Memory B cell (primary cell): ENCODE measurements around the gene LHX2.

Experiments
- ATAC-seq: fragments of 150-1000 bp; cut with Tn5 transposase; 2 replicates; pipeline ENCODE4 v1.10.0; 2021; ENCODE audit warnings: low read depth, mild to moderate bottlenecking, moderate library complexity
- DNase-seq, 2 donors: peaks; one replicate each; pipeline ENCODE4 v3.0.0; 2022; ENCODE audit warnings: low spot score in 2 of 2
- H3K27ac Mint-ChIP-seq: one replicate; pipeline ENCODE4 v1.8.0; 2022; ENCODE audit warnings: mild to moderate bottlenecking, moderate library complexity, mixed read lengths
- H3K27me3 Mint-ChIP-seq: one replicate; pipeline ENCODE4 v1.8.0; 2022; ENCODE audit warnings: mixed read lengths
- H3K36me3 Mint-ChIP-seq: one replicate; pipeline ENCODE4 v1.8.0; 2022; ENCODE audit warnings: mild to moderate bottlenecking, mixed read lengths
- H3K4me1 Mint-ChIP-seq: one replicate; pipeline ENCODE4 v1.8.0; 2022; ENCODE audit warnings: mixed read lengths
- H3K4me3 Mint-ChIP-seq: one replicate; pipeline ENCODE4 v1.8.0; 2022; ENCODE audit warnings: mild to moderate bottlenecking, moderate library complexity, mixed read lengths
- H3K9me3 Mint-ChIP-seq: one replicate; pipeline ENCODE4 v1.8.0; 2022; ENCODE audit warnings: mixed read lengths

LHX2 gene

DNA sequence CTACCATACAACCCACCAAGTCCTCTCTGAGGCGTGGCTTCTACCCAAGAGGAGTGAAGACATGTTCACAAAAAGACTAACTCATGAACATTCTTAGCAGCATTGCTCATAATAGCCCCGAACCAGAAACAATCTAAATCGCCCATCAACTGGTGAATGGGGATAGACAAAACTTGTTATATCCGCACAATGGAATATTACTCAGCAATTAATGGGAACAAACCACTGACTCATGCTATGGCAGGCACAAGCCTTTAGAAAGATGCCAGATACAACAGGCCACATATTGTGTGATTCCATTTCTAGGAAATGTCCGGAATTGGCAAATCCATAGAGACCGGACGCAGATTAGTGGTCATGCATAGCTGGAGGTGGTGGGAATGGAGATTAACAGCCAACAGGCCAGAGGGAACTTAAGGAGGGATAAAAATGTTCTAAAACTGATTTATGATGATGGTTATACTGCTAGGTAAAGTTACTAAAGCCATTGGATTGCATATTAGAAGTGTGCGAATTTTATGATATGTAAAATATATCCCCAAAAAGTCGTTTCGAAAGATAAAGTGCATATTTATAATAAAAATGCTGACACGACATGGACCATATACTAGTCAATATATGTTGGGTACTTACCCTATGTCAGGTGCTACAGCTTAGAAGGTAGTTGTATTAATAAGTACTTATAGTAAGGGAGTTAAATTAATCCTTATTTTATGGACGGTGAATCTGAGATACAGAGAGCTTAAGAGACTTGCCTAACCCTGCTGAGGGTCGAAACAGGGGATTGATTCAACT is 55.4 kb downstream of the LHX2 start:
- DNase-seq, result no peak
- no peaks in the 10 kb centered on the region for H3K36me3 Mint-ChIP-seq
- peaks cover 15% of the 10 kb centered on the region for H3K27me3 Mint-ChIP-seq
- no peaks in the 10 kb centered on the region for H3K4me1 Mint-ChIP-seq
- no peak overlapping the region for H3K27ac Mint-ChIP-seq
- no peaks in the 10 kb centered on the region for H3K9me3 Mint-ChIP-seq
- H3K4me3 Mint-ChIP-seq, result no peak overlapping the region
- no peak for ATAC-seq

DNA sequence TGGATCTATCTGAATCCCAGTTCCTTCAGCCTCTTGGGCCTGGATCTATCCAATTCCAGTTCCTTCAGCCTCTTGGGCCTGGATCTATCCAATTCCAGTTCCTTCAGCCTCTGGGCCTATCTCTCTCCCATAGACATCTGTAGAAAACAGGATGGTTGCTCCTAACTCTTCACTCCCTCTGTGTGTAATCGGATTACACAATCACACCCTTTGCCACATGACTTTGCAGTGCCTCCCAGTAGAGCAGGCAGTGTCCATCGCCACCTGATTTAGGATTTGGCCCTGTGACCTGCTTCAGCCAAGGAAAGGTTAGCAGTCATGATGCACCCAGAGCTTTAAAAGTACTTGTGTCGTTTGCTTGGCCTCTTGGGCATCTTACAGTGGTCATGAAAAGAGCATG is 56.7 kb downstream of the LHX2 start:
- ATAC-seq, result no peak
- Mint-ChIP-seq H3K9me3 (no peaks in the 10 kb centered on the region), H3K27ac (no peak overlapping the region), H3K4me3 (no peak overlapping the region), H3K27me3 (peaks cover 13% of the 10 kb centered on the region), H3K4me1 (no peaks in the 10 kb centered on the region), H3K36me3 (no peaks in the 10 kb centered on the region)
- DNase-seq, result no peak

DNA sequence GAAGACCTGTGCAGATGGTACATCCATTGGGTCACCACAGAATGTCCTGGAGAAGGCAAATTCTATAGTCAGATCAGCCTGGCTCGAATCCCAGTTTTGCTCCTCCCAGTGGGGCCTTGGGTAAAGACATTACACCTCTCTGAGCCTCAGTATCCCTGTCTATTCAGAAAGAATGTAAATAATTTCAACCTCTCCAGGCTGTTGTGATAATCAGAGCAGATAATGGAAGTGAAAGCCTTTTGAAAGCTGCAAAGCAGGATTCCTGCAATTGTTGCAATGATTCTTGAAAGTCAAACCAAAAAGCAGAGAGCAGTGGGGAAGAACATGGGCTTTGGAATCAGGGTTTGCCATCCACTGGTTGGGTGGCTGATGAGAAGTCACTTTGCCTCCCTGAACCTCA is 63.2 kb downstream of the LHX2 start:
- H3K27me3 Mint-ChIP-seq, result peaks cover 19% of the 10 kb centered on the region
- peaks cover 2% of the 10 kb centered on the region for H3K36me3 Mint-ChIP-seq
- H3K4me1 Mint-ChIP-seq, result no peaks in the 10 kb centered on the region
- H3K27ac Mint-ChIP-seq, result no peak overlapping the region
- no peak overlapping the region for H3K4me3 Mint-ChIP-seq
- no peak for ATAC-seq
- no peak for DNase-seq
- H3K9me3 Mint-ChIP-seq, result peaks cover 2% of the 10 kb centered on the region

DNA sequence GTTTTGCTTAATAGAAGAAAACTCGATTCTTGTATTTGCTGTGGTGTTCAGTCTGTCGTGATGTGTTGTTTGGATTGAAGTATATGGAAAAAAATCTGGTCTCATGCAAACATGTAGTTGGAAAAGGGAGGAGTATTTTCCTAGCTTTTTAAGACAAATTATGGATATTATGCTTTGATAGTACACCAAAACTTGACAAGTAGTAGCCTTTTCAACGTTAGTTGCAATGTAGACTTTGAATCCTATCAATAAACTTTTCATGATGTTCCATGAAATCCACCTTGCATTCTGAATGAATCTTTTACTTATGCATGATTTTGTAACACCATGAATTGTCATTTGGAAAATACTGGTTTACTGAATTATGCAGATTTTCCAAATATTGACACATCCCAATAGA is 64.2 kb downstream of the LHX2 start:
- H3K9me3 Mint-ChIP-seq, result peaks cover 2% of the 10 kb centered on the region
- peaks cover 17% of the 10 kb centered on the region for H3K27me3 Mint-ChIP-seq
- no peak overlapping the region for H3K27ac Mint-ChIP-seq
- H3K4me1 Mint-ChIP-seq, result no peaks in the 10 kb centered on the region
- no peak for DNase-seq
- H3K4me3 Mint-ChIP-seq, result no peak overlapping the region
- H3K36me3 Mint-ChIP-seq, result peaks cover 2% of the 10 kb centered on the region
- ATAC-seq, result no peak

DNA sequence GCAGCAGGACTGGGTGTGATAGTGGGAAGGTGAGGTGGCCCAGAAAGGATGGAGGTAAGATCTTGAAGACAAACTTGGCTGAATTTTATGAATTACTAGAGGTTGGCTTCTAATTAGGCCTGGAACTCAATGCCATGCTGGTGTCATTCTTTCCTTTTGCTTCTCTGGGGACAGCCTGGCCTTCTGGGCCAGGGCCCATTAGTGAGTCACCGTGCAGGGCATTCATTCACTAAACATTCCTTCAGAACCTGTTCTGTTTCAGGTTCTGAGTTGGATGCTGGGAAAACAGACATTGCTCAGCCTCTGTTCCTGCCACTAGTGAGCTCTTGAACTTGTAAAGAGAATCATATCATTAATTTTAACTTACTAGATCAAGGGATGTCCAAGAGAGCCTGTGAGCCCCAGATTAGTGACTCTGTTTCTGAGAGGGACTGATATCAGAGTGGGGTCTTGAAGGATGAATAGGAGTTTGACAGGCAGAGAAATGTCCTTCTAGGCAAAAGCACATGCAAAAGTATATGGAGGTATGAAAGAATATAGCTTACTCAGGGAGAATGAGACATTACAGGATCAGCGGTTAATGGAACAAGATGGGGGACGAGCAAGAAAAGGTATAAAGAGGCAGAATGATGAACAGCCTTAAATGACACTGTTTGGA is 66.5 kb downstream of the LHX2 start:
- Mint-ChIP-seq H3K27me3 (peaks cover 8% of the 10 kb centered on the region), H3K9me3 (peaks cover 2% of the 10 kb centered on the region)
- ATAC-seq, result no peak

DNA sequence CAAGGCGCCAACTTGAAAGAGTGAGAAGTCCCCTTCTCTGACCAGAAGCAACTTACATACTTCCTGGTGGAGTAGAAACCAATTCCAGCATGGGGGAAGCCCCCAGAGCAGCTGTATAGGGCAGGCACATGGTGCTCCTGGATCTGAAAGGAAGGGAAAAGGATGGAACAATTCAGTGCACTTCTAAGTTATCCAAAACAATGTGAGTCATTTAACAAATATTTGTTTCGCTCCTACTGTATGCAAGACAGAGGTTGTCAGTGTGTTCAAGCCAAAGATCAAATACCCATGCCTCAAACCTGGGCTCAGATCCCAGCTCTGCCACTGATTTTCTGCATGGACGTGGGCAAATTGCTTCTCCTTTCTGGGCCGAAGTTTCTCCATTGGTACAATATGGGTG is 67.1 kb downstream of the LHX2 start:
- Mint-ChIP-seq H3K27ac (no peak overlapping the region), H3K27me3 (peaks cover 10% of the 10 kb centered on the region), H3K9me3 (peaks cover 2% of the 10 kb centered on the region), H3K4me3 (no peak overlapping the region), H3K4me1 (no peaks in the 10 kb centered on the region), H3K36me3 (peaks cover 2% of the 10 kb centered on the region)
- DNase-seq, result no peak
- no peak for ATAC-seq

More for the DNA sequence above, 66.5 kb downstream of the LHX2 start:
- H3K4me3 Mint-ChIP-seq, result no peak overlapping the region
- peaks cover 2% of the 10 kb centered on the region for H3K36me3 Mint-ChIP-seq
- no peak overlapping the region for H3K27ac Mint-ChIP-seq
- no peaks in the 10 kb centered on the region for H3K4me1 Mint-ChIP-seq
- DNase-seq, result no peak

DNA sequence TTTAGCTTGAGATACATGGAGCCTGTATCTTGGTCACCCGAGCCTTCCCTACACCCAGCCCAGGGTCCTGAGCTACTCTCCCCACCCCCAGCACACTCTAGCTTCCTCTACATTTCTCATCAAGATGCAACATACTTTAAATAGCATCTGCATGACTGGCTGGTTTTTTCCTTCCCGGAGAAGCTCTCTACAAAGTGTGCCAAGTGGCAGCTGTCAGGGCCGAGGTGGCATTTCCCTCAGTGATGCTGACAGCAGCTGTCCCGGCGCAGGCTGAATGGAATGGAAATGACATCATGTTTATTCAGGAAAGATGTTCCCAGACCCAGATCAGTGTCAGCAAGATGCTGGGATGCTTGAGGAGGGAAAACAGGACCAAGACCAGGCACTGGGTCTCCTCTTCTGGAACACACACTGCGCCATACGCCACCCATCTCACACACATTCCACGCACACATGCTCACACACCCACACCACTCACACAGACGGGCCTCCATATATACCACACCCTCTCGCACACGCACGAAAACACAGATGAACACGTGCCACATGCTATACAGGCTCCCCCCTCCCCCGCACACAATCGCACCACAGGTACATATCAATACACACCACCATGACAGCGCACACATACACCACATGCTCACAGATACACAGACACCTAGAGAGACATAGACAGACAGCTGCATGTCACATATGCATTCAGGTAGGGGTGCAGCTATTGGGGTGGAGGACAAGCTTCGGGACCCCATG is 67.8 kb downstream of the LHX2 start:
- DNase-seq (no peak), ATAC-seq (no peak)
- peaks cover 2% of the 10 kb centered on the region for H3K36me3 Mint-ChIP-seq
- H3K27ac Mint-ChIP-seq, result no peak overlapping the region
- H3K4me1 Mint-ChIP-seq, result no peaks in the 10 kb centered on the region
- peaks cover 2% of the 10 kb centered on the region for H3K9me3 Mint-ChIP-seq
- H3K4me3 Mint-ChIP-seq, result no peak overlapping the region
- peaks cover 10% of the 10 kb centered on the region for H3K27me3 Mint-ChIP-seq

DNA sequence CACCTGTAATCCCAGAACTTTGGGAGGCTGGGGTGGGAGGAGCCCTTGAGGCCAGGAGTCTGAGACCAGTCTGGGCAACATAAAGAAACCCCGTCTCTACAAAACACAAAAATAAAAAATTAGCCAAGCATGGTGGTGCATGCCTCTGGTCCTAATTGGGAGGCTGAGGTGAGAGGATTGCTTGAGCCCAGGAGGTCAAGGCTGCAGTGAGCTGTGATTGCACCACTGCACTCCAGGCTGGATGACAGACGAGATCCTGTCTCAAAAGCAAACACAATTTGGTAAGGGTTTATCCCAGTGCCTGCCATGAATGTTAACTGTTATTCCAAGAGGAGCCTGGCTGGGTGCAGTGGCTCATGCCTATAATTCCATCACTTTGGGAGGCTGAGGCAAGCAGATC is 71.1 kb downstream of the LHX2 start:
- Mint-ChIP-seq H3K4me3 (no peak overlapping the region), H3K27ac (no peak overlapping the region), H3K9me3 (peaks cover 13% of the 10 kb centered on the region), H3K27me3 (peaks cover 7% of the 10 kb centered on the region), H3K4me1 (no peaks in the 10 kb centered on the region), H3K36me3 (peaks cover 10% of the 10 kb centered on the region)
- DNase-seq (no peak), ATAC-seq (no peak)
